NCI-H510A (cell line): ENCODE measurements around the gene SLC49A4.

Experiments
- DNase-seq: peaks from one replicate; lab custom pipeline; 2025; lab: John Stamatoyannopoulos, UW

The SLC49A4 gene

DNA sequence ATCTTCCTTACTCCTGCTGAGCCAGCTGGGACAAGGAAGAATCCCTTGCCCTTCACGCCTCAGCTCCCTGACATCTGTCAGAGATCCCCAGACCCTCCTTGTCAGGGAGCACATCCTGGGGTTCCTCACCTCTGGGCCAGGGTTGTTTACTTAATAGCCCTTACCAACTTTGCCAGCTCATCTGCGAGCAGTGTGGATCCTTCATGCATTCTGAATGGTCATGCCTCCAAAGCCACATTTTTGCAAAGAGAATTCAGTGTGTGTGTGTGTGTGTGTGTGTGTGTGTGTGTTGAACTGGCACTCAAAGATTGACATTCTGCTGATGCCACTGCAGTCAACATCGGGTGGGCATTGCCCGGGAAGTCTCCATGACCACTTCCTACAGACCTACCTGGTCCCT is 112.6 kb downstream of the SLC49A4 start:
- no peak for DNase-seq

DNA sequence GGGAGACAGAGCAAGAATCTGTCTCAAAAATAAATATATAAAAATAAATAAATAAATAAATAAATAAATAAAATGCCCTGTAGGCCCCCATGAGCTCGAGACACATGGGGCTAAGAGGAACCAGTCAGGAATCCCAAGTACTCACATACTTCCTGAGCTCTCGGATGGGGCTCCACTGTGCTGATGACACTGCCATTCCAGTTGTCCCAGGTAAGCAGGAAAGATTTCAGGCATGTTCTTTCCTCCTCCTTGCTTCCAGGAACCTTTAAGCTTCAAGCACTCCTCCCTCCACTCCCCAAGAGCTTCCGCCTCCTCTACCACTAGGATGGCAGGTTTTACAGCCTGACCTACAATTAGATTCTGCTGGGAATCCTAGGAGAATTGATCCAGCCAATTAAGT is 113.4 kb downstream of the SLC49A4 start:
- DNase-seq: no peak

DNA sequence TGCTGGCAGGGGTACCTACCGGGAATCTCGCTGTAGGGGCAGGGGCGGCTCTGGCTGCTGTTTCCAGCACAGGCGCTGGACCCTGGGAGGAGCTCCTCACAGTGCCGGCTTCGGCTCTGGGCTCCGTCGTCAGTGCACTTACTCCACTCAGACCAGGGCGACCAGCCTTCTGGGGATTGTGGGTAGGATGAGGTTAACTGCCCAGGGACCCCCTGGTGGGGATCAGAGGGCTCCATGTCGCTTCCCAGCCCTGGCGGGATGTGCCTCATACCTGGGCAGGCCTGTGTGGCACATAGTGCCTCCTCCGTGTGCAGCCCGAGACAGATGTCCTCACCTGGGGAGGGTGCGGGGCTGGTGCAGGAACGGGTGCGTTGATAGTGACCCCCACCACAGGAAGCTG is 117.0 kb downstream of the SLC49A4 start:
- DNase-seq: no peak

DNA sequence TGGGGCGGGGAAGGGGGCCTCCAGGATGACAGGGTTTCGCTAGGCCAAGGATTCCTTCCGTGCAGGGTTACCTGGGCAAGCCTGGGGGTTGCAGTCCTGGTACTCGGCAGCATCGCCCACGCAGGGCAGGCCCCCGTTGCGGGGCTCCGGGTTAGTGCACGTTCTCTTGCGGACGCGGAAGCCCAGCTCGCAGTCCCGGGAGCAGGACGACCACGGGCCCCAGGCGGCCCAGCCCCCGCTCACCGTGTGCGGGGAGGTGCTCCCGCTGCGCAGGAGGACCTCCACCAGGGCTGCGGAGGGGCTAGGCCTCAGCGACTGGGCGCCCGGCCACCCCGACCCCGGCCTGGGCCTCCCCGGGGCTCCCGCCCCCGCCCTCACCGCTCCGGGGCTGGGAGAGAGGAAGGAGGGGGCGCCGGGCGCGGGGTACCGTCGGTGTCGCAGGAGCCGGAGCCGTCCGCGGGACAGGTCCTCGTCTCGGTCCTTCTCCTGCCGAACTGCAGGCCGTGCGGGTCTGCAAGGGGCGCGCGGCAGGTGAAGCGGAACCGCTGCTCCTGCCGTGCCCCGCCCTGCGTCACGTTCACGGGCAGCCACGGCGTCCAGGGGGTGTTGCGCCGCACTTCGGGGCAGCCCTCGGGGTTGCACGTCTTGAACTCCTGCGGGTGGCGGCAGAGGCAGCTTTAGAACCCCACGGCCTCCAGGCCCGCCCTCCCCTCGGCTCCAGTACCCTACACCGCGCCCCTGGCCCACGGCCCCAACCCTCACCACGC is 118.1 kb downstream of the SLC49A4 start:
- DNase-seq: no peak

DNA sequence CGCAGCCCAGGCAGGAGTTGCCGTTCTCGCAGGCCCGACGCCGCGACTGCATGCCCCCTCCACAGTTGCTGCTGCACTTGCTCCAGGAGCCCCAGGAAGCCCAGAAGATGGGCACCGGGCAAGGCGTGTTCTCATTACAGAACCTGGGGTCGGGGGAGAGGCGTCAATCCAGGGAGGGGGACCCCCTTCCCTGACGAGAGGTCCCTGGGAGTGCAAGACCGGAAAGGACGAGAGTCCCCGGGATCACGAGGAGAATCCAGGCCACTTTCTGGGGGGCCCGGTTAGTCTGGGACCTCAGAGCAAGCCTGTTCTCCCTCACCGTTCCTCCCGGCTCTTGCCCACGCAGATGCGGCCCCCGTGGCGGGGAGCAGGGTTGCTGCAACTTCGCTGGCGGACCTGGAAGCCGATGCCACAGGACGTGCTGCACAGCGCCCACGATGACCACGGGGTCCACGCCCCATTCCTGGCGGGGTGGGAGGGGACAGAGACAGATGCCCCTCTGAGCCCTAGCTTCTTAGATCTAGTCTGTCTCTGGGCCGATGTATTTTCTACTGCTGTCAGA is 118.8 kb downstream of the SLC49A4 start:
- DNase-seq: no peak

DNA sequence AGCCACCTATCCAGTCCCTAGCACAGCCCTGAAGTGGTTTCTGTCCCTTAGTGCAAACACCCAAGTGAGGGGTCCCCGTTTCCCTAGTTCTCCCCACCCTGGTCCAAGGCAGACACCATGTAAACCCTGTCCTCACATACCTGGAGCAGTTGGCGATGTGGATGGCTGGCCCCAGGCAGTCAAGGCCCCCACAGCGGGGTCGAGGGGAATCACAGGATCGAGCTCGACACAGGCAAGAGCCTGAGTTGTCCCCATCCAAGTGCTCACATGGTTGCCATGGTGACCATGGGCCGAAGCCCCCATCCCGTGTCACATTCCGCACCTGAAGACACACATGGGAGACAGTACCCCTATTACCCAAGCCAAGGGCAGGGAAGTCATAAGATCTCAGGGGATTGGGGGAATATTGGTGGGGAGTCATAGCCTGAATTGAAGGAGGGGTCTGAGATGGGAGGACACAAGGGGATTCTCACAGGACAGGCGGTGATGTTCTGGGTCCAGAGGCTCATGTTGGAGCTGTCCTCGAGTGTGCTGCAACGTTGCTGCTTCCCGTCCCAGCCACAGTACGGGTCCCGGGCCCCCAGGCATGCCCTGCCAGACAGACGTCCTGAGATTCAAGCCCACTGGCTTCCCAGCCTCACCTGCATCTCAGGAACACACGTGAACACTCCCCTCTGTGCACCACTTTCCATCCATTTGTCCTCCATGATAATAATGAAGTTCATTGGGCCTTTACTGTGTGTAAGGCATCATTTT is 120.6 kb downstream of the SLC49A4 start:
- DNase-seq: no peak

- DNase-seq: no peak
Measured at GRCh38 chr3:122916084-122916483, 121.2 kb downstream of the SLC49A4 start.

GRCh38 chr3:122916580-122916979 is 121.7 kb downstream of the SLC49A4 start:
- no peak for DNase-seq

DNA sequence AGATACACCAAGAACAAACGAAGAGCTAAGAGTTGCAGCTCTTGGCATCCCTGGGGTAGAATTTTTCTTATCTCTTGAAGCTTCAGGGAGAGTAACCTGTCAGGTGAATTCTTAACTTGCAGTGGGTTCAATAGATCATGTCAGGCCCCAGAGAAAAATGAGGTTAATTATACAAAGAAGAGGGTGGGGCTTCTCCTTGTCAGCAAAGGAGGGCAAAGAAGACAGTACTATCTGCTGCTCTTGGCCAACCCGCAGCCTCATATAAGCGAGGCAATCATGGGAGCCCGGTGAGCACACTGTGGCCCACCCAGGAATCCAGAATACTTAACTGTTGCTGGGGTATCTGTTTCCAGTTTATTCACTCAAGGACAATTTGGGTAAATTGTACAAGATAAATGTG is 122.5 kb downstream of the SLC49A4 start:
- no peak for DNase-seq

- no peak for DNase-seq
Measured at GRCh38 chr3:122918576-122919290, 123.9 kb downstream of the SLC49A4 start.

GRCh38 chr3:122919291-122919610 is 124.4 kb downstream of the SLC49A4 start:
- DNase-seq: no peak

GRCh38 chr3:122920986-122921385 is 126.1 kb downstream of the SLC49A4 start:
- DNase-seq: no peak

- no peak for DNase-seq
Measured at GRCh38 chr3:122921791-122922651, 127.2 kb downstream of the SLC49A4 start.

GRCh38 chr3:122923611-122924010 is 128.7 kb downstream of the SLC49A4 start:
- DNase-seq: no peak

GRCh38 chr3:122924056-122924455 is 129.2 kb downstream of the SLC49A4 start:
- DNase-seq: no peak

DNA sequence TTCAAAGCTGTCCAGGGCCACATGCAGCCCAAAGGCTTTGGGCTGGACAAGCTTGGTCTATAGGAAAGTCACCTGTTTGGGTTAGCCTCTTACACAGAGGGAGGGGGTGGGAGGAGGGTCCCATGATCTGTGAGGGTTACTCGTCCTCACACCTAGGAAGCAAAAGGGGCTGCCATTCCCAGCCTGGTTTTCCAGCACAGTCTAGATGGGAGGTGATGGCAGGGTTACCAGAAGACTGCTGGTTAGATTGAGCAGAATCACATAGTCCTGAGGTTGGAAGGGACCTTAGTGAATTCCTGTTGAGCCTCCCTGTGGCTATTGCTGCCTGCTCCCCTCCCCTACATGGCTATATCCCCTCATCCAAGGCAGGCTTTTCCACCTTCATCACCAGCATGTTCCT is 130.9 kb downstream of the SLC49A4 start:
- DNase-seq: no peak

- DNase-seq: no peak
Measured at GRCh38 chr3:122926322-122926721, 131.5 kb downstream of the SLC49A4 start.

GRCh38 chr3:122926811-122927210 is 131.9 kb downstream of the SLC49A4 start:
- no peak for DNase-seq

GRCh38 chr3:122927726-122928125 is 132.9 kb downstream of the SLC49A4 start:
- DNase-seq: no peak

- no peak for DNase-seq
Measured at GRCh38 chr3:122928396-122929187, 133.7 kb downstream of the SLC49A4 start.
